Loucy (cell line): Measurements from ENCODE around the gene TBX6.

Source experiments
- H2AFZ ChIP-seq: fragments of 200-600 bp; sonication (generic); 2 replicates; pipeline ENCODE4 v1.6.0; 2016; ENCODE audit warnings: antibody characterized with exemption, mild to moderate bottlenecking, low read length, moderate library complexity
- H3F3A ChIP-seq: fragments of 200-600 bp; 2 replicates; pipeline ENCODE4 v1.6.0; 2016; ENCODE audit warnings: antibody characterized with exemption, low read depth, mild to moderate bottlenecking
- H3K27me3 ChIP-seq: fragments of 200-600 bp; sonication (generic); 2 replicates; pipeline ENCODE4 v1.6.1; 2014; ENCODE audit warnings: low read length, mild to moderate bottlenecking; ENCODE audit not compliant: insufficient read depth, poor library complexity, severe bottlenecking
- H3K36me3 ChIP-seq: fragments of 200-600 bp; sonication (generic); 2 replicates; pipeline ENCODE4 v1.6.1; 2016; ENCODE audit warnings: low read length; ENCODE audit not compliant: insufficient read depth
- H3K4me1 ChIP-seq: fragments of 200-600 bp; sonication (generic); 2 replicates; pipeline ENCODE4 v1.5.1; 2014; ENCODE audit warnings: low read length, mild to moderate bottlenecking; ENCODE audit not compliant: insufficient read depth, poor library complexity, severe bottlenecking
- H3K4me2 ChIP-seq: fragments of 200-600 bp; sonication (generic); 2 replicates; pipeline ENCODE4 v1.6.0; 2014; ENCODE audit warnings: antibody characterized with exemption, low read length, low read depth, mild to moderate bottlenecking; ENCODE audit not compliant: poor library complexity, severe bottlenecking
- H3K4me3 ChIP-seq: fragments of 200-600 bp; sonication (generic); 2 replicates; pipeline ENCODE4 v1.5.1; 2014; ENCODE audit warnings: low read length, mild to moderate bottlenecking, mixed read lengths; ENCODE audit not compliant: poor library complexity, severe bottlenecking
- H3K79me2 ChIP-seq: fragments of 200-600 bp; sonication (generic); 2 replicates; pipeline ENCODE4 v1.6.1; 2014; ENCODE audit warnings: low read length; ENCODE audit not compliant: insufficient read depth
- H3K9ac ChIP-seq: fragments of 200-600 bp; sonication (generic); 2 replicates; pipeline ENCODE4 v1.6.0; 2014; ENCODE audit warnings: mild to moderate bottlenecking, low read depth, low read length, moderate library complexity; ENCODE audit not compliant: poor library complexity, severe bottlenecking
- H3K9me2 ChIP-seq: fragments of 200-600 bp; sonication (generic); replicated peaks from 2 replicates; pipeline ENCODE4 v1.6.1; 2016; ENCODE audit warnings: low read depth, low read length, mixed read lengths
- H3K9me3 ChIP-seq: fragments of 200-600 bp; sonication (generic); 2 replicates; pipeline ENCODE4 v1.6.1; 2014; ENCODE audit warnings: mild to moderate bottlenecking, antibody characterized with exemption, low read length, low read depth; ENCODE audit not compliant: insufficient read depth
- H4K20me1 ChIP-seq: fragments of 200-600 bp; sonication (generic); 2 replicates; pipeline ENCODE4 v1.6.0; 2014; ENCODE audit warnings: antibody characterized with exemption, low read length, mild to moderate bottlenecking; ENCODE audit not compliant: insufficient read depth, poor library complexity, severe bottlenecking
- EZH2phosphoT487 ChIP-seq: fragments of 200-600 bp; IDR thresholded peaks from 2 replicates; pipeline ENCODE4 v1.6.1; 2018; ENCODE audit warnings: antibody characterized with exemption, mild to moderate bottlenecking, moderate library complexity, borderline replicate concordance
- TF ChIP-seq, protein P1 (sequence below): fragments of 200-600 bp; sonication (generic); conservative IDR thresholded peaks from 2 replicates; pipeline ENCODE4 v1.5.1; 2014; ENCODE audit warnings: mild to moderate bottlenecking, antibody characterized with exemption, low read length

TBX6 gene

DNA sequence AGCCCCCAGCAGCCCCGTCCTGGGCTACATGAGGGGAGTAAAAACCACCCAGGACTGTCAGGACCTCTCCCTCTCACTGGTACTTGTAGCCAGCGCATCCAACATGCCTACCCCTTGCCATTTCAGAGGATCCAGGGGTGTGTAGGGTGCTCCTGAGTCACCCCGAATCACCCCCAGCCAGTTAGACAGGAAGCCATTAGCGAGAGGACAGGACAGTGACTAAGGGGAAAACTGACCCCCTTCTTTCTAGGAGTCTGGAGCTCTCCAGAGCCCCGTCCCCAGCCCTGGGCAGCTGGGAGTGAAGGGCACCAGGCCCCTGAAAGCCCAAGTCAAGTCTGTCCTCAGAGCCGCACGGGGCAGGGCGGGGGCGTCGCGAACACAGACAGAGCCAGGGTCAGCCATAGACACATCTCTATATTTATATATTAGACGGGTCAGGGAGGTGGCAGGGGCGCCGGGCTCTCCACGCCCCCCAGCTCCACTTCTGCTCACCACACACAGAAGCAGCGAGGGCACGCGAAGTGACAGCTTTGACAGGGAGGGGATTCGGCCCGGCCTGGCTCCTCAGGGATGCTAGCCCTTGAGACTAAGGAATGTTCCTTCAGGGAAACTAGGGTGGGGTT is 22.1 kb upstream of the TBX6 start:
- H3K4me2 ChIP-seq: no peak overlapping the region
- H3K4me3 ChIP-seq: no peak overlapping the region
- no peak for TF ChIP-seq EZH2phosphoT487
- TF ChIP-seq, protein P1, sequence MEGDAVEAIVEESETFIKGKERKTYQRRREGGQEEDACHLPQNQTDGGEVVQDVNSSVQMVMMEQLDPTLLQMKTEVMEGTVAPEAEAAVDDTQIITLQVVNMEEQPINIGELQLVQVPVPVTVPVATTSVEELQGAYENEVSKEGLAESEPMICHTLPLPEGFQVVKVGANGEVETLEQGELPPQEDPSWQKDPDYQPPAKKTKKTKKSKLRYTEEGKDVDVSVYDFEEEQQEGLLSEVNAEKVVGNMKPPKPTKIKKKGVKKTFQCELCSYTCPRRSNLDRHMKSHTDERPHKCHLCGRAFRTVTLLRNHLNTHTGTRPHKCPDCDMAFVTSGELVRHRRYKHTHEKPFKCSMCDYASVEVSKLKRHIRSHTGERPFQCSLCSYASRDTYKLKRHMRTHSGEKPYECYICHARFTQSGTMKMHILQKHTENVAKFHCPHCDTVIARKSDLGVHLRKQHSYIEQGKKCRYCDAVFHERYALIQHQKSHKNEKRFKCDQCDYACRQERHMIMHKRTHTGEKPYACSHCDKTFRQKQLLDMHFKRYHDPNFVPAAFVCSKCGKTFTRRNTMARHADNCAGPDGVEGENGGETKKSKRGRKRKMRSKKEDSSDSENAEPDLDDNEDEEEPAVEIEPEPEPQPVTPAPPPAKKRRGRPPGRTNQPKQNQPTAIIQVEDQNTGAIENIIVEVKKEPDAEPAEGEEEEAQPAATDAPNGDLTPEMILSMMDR: no peak
- H3K79me2 ChIP-seq: no peaks in the 10 kb centered on the region
- no peaks in the 10 kb centered on the region for H3K9me3 ChIP-seq
- no peak overlapping the region for H2AFZ ChIP-seq
- no peaks in the 10 kb centered on the region for H3K9me2 ChIP-seq
- H4K20me1 ChIP-seq: no peaks in the 10 kb centered on the region
- H3K27me3 ChIP-seq: no peaks in the 10 kb centered on the region
- H3F3A ChIP-seq: no peaks in the 10 kb centered on the region
- no peak overlapping the region for H3K9ac ChIP-seq
- H3K36me3 ChIP-seq: no peaks in the 10 kb centered on the region
- H3K4me1 ChIP-seq: no peaks in the 10 kb centered on the region

- Histone ChIP-seq H3K9me2 (no peaks in the 10 kb centered on the region), H3K4me2 (no peak within 1 kb of the TSS), H3K4me3 (no peak within 1 kb of the TSS), H3K9ac (no peak within 1 kb of the TSS), H3K9me3 (no peaks in the 10 kb centered on the region), H4K20me1 (no peaks in the 10 kb centered on the region), H3F3A (no peaks in the 10 kb centered on the region), H2AFZ (no peak within 1 kb of the TSS), H3K27me3 (no peaks in the 10 kb centered on the region), H3K4me1 (no peaks in the 10 kb centered on the region), H3K36me3 (no peaks in the 10 kb centered on the region), H3K79me2 (no peaks in the 10 kb centered on the region)
- TF ChIP-seq EZH2phosphoT487: no peak
- TF ChIP-seq, protein P1: no peak
Observed at GRCh38 chr16:30113031-30113710, 21.4 kb upstream of the TBX6 start, which contains the start of gene GDPD3. TSS of gene GDPD3 (minus strand) at chr16:30113537. CDS start at chr16:30113478, 59 bp downstream.

DNA sequence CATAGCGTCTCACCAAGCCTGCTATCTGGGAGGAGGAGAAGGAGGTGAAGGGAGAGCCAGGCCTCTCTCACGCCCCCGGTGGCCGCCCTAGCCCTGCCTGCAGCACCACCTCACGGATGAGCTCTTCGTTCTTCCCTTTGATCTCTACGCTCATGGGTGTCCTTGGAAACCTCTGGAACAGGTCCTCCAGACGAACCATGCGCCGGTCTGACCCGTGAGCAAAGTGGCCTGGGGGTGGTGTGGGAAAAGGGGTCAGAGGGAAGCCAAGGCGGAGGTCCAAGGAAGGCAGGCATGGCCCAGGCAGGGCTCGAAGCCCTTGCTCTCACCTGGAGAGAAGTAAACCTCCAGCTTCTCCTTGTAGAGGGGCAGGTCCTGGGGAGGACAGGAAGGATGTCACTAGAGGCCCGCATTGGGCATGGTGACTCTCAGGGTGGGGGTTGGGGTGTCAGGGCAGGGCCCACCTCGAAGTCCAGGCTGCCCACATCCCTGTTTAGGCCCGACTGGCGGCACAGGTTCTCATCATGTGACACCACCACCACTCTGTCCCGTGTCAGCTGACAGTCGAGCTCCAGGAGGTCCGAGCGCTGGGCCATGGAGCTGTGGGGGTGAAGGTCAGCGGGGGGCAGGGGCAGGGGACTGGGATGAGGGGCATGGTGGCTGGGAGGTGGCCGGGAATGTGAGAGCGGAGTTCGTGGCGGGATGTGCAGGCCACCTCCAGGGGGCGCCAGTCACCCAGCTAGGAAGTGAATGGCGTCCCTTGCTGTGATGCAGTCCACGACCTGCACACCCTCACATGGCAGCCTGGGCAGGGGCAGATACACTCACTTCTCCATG is 20.7 kb upstream of the TBX6 start:
- Histone ChIP-seq H3K4me3 (no peak overlapping the region), H3K9ac (no peak overlapping the region)

More for the DNA sequence above, 20.7 kb upstream of the TBX6 start:
- Histone ChIP-seq H3K79me2 (no peaks in the 10 kb centered on the region), H3K4me2 (no peak overlapping the region), H2AFZ (no peak overlapping the region), H3K27me3 (no peaks in the 10 kb centered on the region), H3F3A (no peaks in the 10 kb centered on the region), H3K4me1 (no peaks in the 10 kb centered on the region), H3K36me3 (no peaks in the 10 kb centered on the region), H4K20me1 (no peaks in the 10 kb centered on the region), H3K9me2 (no peaks in the 10 kb centered on the region), H3K9me3 (no peaks in the 10 kb centered on the region)
- TF ChIP-seq, protein P1: peak; percentile 57
- no peak for TF ChIP-seq EZH2phosphoT487
